Upper lobe of left lung (tissue), 4 donors: ENCODE data around the gene LATS2.

Experiments
- POLR2A ChIP-seq, 4 donors: fragments of 450-650 bp; IDR thresholded peaks; one replicate each; pipeline ENCODE4 v1.5.1; 2016 to 2017; ENCODE audit warnings: antibody characterized with exemption in 4 of 4, mild to moderate bottlenecking in 2 of 4
- POLR2AphosphoS5 ChIP-seq, 2 donors: sonication (generic); formaldehyde crosslinking; IDR thresholded peaks; one replicate each; pipeline ENCODE4 v1.5.1; 2017; ENCODE audit warnings: antibody characterized with exemption in 2 of 2
- TF ChIP-seq, protein P1 (sequence below), 6 experiments: fragments of 450-650 bp in 4 of 6; fragments of 200-600 bp in 2 of 6; sonication (generic) in 2 of 6; IDR thresholded peaks; one replicate each; pipeline ENCODE4 v1.5.1; 2016 to 2019; ENCODE audit warnings: antibody characterized with exemption in 6 of 6

- TF ChIP-seq, protein P1, sequence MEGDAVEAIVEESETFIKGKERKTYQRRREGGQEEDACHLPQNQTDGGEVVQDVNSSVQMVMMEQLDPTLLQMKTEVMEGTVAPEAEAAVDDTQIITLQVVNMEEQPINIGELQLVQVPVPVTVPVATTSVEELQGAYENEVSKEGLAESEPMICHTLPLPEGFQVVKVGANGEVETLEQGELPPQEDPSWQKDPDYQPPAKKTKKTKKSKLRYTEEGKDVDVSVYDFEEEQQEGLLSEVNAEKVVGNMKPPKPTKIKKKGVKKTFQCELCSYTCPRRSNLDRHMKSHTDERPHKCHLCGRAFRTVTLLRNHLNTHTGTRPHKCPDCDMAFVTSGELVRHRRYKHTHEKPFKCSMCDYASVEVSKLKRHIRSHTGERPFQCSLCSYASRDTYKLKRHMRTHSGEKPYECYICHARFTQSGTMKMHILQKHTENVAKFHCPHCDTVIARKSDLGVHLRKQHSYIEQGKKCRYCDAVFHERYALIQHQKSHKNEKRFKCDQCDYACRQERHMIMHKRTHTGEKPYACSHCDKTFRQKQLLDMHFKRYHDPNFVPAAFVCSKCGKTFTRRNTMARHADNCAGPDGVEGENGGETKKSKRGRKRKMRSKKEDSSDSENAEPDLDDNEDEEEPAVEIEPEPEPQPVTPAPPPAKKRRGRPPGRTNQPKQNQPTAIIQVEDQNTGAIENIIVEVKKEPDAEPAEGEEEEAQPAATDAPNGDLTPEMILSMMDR (IDR thresholded peaks at IDR 0.05): no peak
- TF ChIP-seq POLR2AphosphoS5 (IDR thresholded peaks at IDR 0.05) (no peak), POLR2A (IDR thresholded peaks at IDR 0.05) (no peak)
Measured at GRCh38 chr13:21055016-21055415, 6.4 kb downstream of the LATS2 start.
